Nephron progenitor cell (in vitro differentiated cells): Measurements from ENCODE around the gene EXD2.
A peak's percentile ranks its signal among the peaks of the same experiment; 100 is the strongest.
"Not testable (repeated sequence)": the region's sequence is repeated elsewhere in the genome, so short reads cannot be mapped to it uniquely, and the experiment has no call there.

Experiments
- DNase-seq: peaks from one replicate; pipeline ENCODE4 v3.0.0; 2021
- H3K27ac Mint-ChIP-seq: 2 replicates; pipeline ENCODE4 v1.8.0; 2021; ENCODE audit warnings: mild to moderate bottlenecking, moderate library complexity, mixed read lengths
- H3K27me3 Mint-ChIP-seq: 2 replicates; pipeline ENCODE4 v1.8.0; 2021; ENCODE audit warnings: mild to moderate bottlenecking, low read depth, mixed read lengths; ENCODE audit not compliant: poor library complexity
- H3K36me3 Mint-ChIP-seq: 2 replicates; pipeline ENCODE4 v1.8.0; 2021; ENCODE audit warnings: low read depth, mixed read lengths
- H3K4me1 Mint-ChIP-seq: 2 replicates; pipeline ENCODE4 v1.8.0; 2021; ENCODE audit warnings: mixed read lengths
- H3K4me3 Mint-ChIP-seq: 2 replicates; pipeline ENCODE4 v1.8.0; 2021; ENCODE audit warnings: mild to moderate bottlenecking, moderate library complexity, mixed read lengths
- H3K9me3 Mint-ChIP-seq: 2 replicates; pipeline ENCODE4 v1.8.0; 2021; ENCODE audit warnings: mild to moderate bottlenecking, moderate library complexity, mixed read lengths
- TF ChIP-seq, protein P1 (sequence below): fragments of 200-600 bp; sonication (generic); IDR thresholded peaks from 2 replicates; pipeline ENCODE4 v1.5.0; 2021; ENCODE audit warnings: antibody characterized with exemption

Gene EXD2

DNA sequence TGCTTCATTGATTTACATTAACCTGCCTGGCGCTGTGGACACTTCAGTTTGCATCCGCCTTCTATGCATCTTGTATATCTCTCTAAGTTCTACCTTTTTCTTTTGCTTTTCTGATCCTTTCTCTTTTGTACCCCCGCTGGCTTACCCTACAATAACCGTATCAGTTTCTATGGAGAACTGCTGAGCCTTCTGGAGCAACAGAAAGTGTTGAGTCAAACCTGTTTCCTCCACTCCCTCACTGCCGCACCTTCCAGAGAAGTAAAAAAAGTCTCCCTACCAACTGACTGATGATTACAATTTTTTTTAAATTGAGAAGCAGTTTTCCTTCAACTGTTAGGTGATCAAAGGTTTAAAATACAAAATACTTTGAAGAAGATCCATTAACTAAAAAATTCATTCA, 17.4 kb downstream of the EXD2 start:
- no peak for DNase-seq
- TF ChIP-seq, protein P1, sequence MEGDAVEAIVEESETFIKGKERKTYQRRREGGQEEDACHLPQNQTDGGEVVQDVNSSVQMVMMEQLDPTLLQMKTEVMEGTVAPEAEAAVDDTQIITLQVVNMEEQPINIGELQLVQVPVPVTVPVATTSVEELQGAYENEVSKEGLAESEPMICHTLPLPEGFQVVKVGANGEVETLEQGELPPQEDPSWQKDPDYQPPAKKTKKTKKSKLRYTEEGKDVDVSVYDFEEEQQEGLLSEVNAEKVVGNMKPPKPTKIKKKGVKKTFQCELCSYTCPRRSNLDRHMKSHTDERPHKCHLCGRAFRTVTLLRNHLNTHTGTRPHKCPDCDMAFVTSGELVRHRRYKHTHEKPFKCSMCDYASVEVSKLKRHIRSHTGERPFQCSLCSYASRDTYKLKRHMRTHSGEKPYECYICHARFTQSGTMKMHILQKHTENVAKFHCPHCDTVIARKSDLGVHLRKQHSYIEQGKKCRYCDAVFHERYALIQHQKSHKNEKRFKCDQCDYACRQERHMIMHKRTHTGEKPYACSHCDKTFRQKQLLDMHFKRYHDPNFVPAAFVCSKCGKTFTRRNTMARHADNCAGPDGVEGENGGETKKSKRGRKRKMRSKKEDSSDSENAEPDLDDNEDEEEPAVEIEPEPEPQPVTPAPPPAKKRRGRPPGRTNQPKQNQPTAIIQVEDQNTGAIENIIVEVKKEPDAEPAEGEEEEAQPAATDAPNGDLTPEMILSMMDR = no peak
- peaks cover 12% of the 10 kb centered on the region for H3K4me1 Mint-ChIP-seq

DNA sequence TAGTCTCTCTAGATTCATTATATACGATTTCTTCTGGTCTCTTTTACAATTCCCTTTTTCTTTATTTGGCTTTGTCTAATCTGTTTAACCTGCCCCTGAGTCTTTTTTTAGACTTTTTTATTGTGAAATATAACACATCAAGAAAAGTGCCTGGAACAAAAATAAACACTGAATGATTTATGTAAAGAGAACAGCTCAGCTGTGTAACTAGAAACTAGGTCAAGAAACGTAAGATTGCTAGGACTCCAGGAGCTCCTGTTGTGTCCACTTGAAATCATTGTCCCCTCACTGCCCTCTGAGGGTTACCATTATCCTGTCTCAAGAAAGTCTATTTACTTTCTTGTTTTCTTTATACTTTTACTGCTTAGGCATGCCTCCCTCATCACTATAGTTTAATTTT, 23.1 kb downstream of the EXD2 start:
- DNase-seq = no peak
- Mint-ChIP-seq H3K4me3 (no peak overlapping the region), H3K27me3 (peaks cover 6% of the 10 kb centered on the region), H3K36me3 (peaks cover 63% of the 10 kb centered on the region), H3K4me1 (peaks cover 21% of the 10 kb centered on the region), H3K27ac (peak overlapping the region; percentile 7), H3K9me3 (peaks cover 19% of the 10 kb centered on the region)
- TF ChIP-seq, protein P1 = no peak

More for the DNA sequence above, 17.4 kb downstream of the EXD2 start:
- H3K27ac Mint-ChIP-seq = peak overlapping the region; percentile 23
- no peak overlapping the region for H3K4me3 Mint-ChIP-seq
- H3K9me3 Mint-ChIP-seq = no peaks in the 10 kb centered on the region
- H3K27me3 Mint-ChIP-seq = peaks cover 2% of the 10 kb centered on the region
- peaks cover 32% of the 10 kb centered on the region for H3K36me3 Mint-ChIP-seq

DNA sequence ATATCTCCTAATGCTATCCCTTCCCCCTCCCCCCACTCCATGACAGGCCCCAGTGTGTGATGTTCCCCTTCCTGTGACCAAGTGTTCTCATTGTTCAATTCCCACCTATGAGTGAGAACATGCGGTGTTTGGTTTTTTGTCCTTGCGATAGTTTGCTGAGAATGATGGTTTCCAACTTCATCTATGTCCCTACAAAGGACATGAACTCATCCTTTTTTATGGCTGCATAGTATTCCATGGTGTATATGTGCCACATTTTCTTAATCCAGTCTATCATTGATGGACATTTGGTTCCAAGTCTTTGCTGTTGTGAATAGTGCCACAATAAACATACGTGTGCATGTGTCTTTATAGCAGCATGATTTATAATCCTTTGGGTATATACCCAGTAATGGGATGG, 26.4 kb downstream of the EXD2 start:
- H3K4me3 Mint-ChIP-seq, H3K27me3 Mint-ChIP-seq, DNase-seq, H3K27ac Mint-ChIP-seq: not testable (repeated sequence)
- Mint-ChIP-seq H3K9me3 (peaks cover 19% of the 10 kb centered on the region), H3K4me1 (peaks cover 21% of the 10 kb centered on the region), H3K36me3 (peaks cover 59% of the 10 kb centered on the region)

DNA sequence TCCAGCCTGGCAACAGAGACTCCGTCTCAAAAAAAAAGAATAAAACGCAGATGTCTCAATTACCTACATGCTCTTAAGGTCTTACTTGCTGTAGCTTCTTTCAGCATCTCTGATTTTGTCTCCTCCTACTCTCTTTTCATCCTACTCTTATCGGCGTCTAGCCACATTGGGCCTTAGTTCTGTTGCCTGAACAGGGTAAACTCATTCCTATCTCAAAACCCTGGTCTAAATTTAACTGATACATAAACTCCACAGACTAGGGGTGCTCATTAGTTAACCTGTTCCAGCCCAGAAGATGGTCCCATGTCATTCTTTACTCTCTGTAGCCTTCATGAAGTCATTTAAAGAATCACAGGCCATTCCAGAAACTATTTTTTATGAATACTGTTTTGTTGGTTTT, 33.6 kb downstream of the EXD2 start:
- H3K36me3 Mint-ChIP-seq = peaks cover 12% of the 10 kb centered on the region
- H3K27me3 Mint-ChIP-seq = no peaks in the 10 kb centered on the region
- H3K9me3 Mint-ChIP-seq = no peaks in the 10 kb centered on the region
- no peak for DNase-seq
- no peaks in the 10 kb centered on the region for H3K4me1 Mint-ChIP-seq
- no peak overlapping the region for H3K4me3 Mint-ChIP-seq
- peak overlapping the region; percentile 82 for H3K27ac Mint-ChIP-seq
- TF ChIP-seq, protein P1 = no peak

DNA sequence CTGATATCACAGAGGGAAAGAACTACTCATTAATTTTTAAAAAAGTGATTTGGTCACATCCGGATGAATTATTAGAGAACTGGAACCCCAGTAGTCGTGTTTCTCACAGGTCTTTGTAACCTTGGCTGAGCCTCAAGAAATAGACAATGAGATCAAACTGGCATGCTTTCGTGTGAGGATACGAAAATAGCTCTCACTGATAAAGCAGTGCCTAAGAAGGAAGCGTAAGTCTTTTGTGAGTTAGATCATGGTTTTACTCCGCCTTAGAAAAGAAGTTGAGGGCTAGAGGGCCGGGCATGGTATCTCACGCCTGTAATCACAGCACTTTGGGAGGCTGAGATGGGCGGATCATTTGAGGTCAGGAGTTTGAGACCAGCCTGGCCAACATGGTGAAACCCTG, 34.9 kb downstream of the EXD2 start:
- H3K4me1 Mint-ChIP-seq = no peaks in the 10 kb centered on the region
- no peak for DNase-seq

DNA sequence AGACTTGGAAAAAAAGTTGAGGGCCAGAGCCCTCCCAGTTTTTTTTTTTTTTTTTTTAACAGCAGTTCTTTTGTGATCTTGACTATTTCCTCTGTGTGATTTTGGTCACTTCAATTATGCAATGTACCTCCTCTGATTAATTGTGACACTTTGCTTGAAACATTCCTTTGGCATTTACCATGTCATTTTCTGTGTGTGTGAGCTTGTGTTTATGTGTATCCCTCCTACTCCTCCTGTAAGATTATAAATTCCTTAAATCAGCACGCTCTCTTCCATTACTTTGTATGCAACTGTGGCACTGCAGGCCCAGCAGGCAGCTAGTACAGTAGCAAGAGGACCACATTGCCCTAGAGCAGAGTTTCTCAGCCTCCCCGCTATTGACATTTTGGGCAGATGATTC, 35.4 kb downstream of the EXD2 start:
- no peaks in the 10 kb centered on the region for H3K9me3 Mint-ChIP-seq
- peaks cover 20% of the 10 kb centered on the region for H3K36me3 Mint-ChIP-seq
- H3K27me3 Mint-ChIP-seq = no peaks in the 10 kb centered on the region
- H3K27ac Mint-ChIP-seq = no peak overlapping the region
- no peaks in the 10 kb centered on the region for H3K4me1 Mint-ChIP-seq
- no peak overlapping the region for H3K4me3 Mint-ChIP-seq
- TF ChIP-seq, protein P1 = no peak
- DNase-seq = no peak

More for the DNA sequence above, 34.9 kb downstream of the EXD2 start:
- TF ChIP-seq, protein P1 = no peak
- H3K27ac Mint-ChIP-seq = peak overlapping the region; percentile 87
- H3K36me3 Mint-ChIP-seq = peaks cover 14% of the 10 kb centered on the region
- H3K4me3 Mint-ChIP-seq = no peak overlapping the region
- H3K27me3 Mint-ChIP-seq = no peaks in the 10 kb centered on the region
- no peaks in the 10 kb centered on the region for H3K9me3 Mint-ChIP-seq
